Right lobe of liver (tissue), 6 donors: Measurements from ENCODE around the gene PHKB. TPM values are rescaled to one million over a fixed set of nuclear protein-coding genes. Genes with fewer than 3 reads are reported as not detected.

Experiments
- ATAC-seq, 4 donors: fragments of 200-7000 bp; cut with Tn5 transposase; one replicate each; pipeline ENCODE4 v1.9.1; 2020; ENCODE audit warnings: mild to moderate bottlenecking in 4 of 4, moderate library complexity in 4 of 4
- DNase-seq, 3 donors: peaks; one replicate each; pipeline ENCODE4 v3.0.0-alpha.2; 2020
- H3K27ac ChIP-seq, 3 donors: fragments of 200-600 bp; one replicate each; pipeline ENCODE4 v1.8.0; 2022
- H3K27me3 ChIP-seq, 2 donors: fragments of 200-600 bp; one replicate each; pipeline ENCODE4 v1.8.0; 2022
- H3K36me3 ChIP-seq, 4 donors: fragments of 200-600 bp; sonication (generic) in 1 of 4; one replicate each; pipeline versions ENCODE4 v1.5.1 to v1.8.0; 2017 to 2022; ENCODE audit warnings: control low read depth in 1 of 4
- H3K4me1 ChIP-seq, 4 donors: fragments of 200-600 bp; sonication (generic) in 1 of 4; one replicate each; pipeline versions ENCODE4 v1.5.1 to v1.8.0; 2017 to 2022; ENCODE audit warnings: control low read depth in 1 of 4
- H3K4me3 ChIP-seq, 3 donors: fragments of 200-600 bp; one replicate each; pipeline ENCODE4 v1.8.0; 2022
- H3K9me3 ChIP-seq, 4 donors: fragments of 200-600 bp; sonication (generic) in 1 of 4; one replicate each; pipeline versions ENCODE4 v1.5.1 to v1.8.0; 2017 to 2022; ENCODE audit warnings: control low read depth in 1 of 4
- POLR2A ChIP-seq: fragments of 450-650 bp; IDR thresholded peaks from one replicate; pipeline ENCODE4 v1.6.1; 2017; ENCODE audit warnings: antibody characterized with exemption, mild to moderate bottlenecking
- WGBS: methylation state at CpG from one replicate; pipeline ENCODE4 v1.1.6; 2018; ENCODE audit warnings: low coverage, low lambda C conversion rate; ENCODE audit not compliant: insufficient coverage; ENCODE audit errors: missing lambda C conversion rate; 5-methylcytosine and 5-hydroxymethylcytosine counted together
- intact Hi-C, 2 donors: fragments of 100-400 bp; cut with DNase I; formaldehyde crosslinking; loops; one replicate each; pipeline versions ENCODE4 v1.11.2 to v1.14.1; 2022
- total RNA-seq, 6 experiments: library from RNA; depleted of rRNA in 2 of 6; stranded (reverse); fragments of >200 nt in 2 of 6; fragmentation: NEBNext Ultra II Directional in 3 of 6; extraction: Animal tissue kit (Norgen Biotek cat#: 25700) in 3 of 6; gene quantifications; one replicate each; pipeline versions ENCODE4 v1.1.0 to v1.2.4, GENCODE V29; 2016 to 2023
- TF ChIP-seq, protein P1 (sequence below), 4 donors: fragments of 200-600 bp in 3 of 4; fragments of 450-650 bp in 1 of 4; IDR thresholded peaks; one replicate each; pipeline versions ENCODE4 v1.5.1 to v1.8.0; 2016 to 2022; ENCODE audit warnings: antibody characterized with exemption in 4 of 4, mild to moderate bottlenecking in 2 of 4
- donor health status: DM: no; HTN: yes; CAD: no.
- donor health status: DM: no; HTN: no; CAD: no.
- donor health status: DM: no; HTN: no; CAD: no.
- donor health status: DM: no; HTN: yes; CAD: no.
- donor health status: DM: no; HTN: yes; CAD: no.

PHKB gene
- total RNA-seq, 6 experiments from 2014 or later = 28.9 to 45.3 (median 35.4) TPM

DNA sequence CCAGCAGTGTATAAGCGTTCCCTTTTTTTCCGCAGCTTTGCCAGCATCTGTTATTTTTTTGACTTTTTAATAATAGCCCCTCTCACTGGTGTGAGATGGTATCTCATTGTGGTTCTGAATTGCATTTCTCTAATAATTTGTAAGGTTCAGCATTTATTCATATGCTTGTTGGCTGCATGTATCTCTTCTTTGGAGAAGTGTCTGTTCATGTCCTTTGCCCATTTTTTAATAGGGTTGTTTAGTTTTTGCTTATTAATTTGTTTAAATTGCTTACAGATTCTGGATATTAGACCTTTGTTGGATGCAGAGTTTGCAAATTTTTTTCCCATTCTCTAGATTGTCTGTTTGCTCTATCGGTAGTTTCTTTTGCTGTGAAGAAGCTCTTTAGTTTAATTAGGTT is 26.9 kb downstream of the PHKB start:
- H3K36me3 ChIP-seq = no peaks in the 10 kb centered on the region
- H3K27me3 ChIP-seq = no peaks in the 10 kb centered on the region
- ATAC-seq (no peak), DNase-seq (no peak)
- WGBS = 97% methylated on average over 3 of the region's 3 CpGs
- peaks cover 0 to 19% (median 0%) of the 10 kb centered on the region in 4 donors for H3K9me3 ChIP-seq
- intact Hi-C loops = no loop called here
- no peaks in the 10 kb centered on the region for H3K4me1 ChIP-seq
- H3K27ac ChIP-seq = no peak overlapping the region
- TF ChIP-seq POLR2A = no peak
- TF ChIP-seq, protein P1, sequence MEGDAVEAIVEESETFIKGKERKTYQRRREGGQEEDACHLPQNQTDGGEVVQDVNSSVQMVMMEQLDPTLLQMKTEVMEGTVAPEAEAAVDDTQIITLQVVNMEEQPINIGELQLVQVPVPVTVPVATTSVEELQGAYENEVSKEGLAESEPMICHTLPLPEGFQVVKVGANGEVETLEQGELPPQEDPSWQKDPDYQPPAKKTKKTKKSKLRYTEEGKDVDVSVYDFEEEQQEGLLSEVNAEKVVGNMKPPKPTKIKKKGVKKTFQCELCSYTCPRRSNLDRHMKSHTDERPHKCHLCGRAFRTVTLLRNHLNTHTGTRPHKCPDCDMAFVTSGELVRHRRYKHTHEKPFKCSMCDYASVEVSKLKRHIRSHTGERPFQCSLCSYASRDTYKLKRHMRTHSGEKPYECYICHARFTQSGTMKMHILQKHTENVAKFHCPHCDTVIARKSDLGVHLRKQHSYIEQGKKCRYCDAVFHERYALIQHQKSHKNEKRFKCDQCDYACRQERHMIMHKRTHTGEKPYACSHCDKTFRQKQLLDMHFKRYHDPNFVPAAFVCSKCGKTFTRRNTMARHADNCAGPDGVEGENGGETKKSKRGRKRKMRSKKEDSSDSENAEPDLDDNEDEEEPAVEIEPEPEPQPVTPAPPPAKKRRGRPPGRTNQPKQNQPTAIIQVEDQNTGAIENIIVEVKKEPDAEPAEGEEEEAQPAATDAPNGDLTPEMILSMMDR (IDR thresholded peaks at IDR 0.05) = no peak
- no peak overlapping the region for H3K4me3 ChIP-seq

DNA sequence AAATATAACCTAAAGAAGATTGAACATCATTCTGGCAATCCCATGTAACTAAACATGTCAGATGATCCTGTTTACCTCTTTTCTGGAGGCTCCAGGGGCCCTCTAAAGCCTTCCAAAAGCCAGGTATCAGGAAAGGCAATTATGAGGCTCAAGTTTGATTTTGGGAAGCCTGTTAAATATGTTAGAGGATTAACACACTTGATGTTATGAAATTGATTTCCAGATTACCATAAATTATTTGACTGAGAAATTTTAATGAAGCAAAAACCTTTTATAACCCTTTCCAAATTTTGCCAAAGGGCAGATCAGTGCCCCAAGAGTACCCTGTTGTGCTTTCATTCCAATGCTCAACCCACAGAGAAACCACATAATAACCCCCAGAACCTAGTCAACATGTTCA is 29.3 kb downstream of the PHKB start:
- no peak for ATAC-seq
- Histone ChIP-seq H3K27me3 (no peaks in the 10 kb centered on the region), H3K4me3 (no peak overlapping the region), H3K9me3 (peaks cover 0 to 19% (median 0%) of the 10 kb centered on the region in 4 donors), H3K27ac (no peak overlapping the region), H3K4me1 (no peaks in the 10 kb centered on the region), H3K36me3 (no peaks in the 10 kb centered on the region)
- intact Hi-C loops = no loop called here
- DNase-seq = no peak
- no peak for TF ChIP-seq POLR2A
- TF ChIP-seq, protein P1 (IDR thresholded peaks at IDR 0.05) = no peak

DNA sequence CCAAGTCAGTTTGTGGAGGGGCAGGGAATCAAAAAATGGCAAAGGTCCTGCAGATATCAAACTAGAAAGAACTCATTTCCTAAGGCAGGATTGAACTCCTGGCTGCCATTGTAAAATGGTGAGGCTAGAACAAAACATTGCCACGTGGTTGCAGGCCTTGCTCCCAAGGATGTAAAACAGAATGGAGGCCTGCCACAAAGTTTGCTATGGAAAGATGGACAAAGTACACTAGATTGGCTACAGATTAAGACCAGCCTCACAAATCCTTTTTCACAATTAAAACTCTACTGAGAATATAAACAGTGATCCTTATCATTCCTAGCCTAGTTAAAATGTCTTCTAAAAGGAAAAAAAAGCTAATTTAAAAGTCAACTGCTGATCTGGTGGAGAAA is 30.9 kb downstream of the PHKB start:
- DNase-seq = no peak
- no peaks in the 10 kb centered on the region for H3K4me1 ChIP-seq
- H3K9me3 ChIP-seq = peaks cover 0 to 19% (median 0%) of the 10 kb centered on the region in 4 donors
- no peaks in the 10 kb centered on the region for H3K27me3 ChIP-seq
- intact Hi-C loops = no loop called here
- no peak for ATAC-seq
- 55% methylated on average over 1 of the region's 1 CpG for WGBS
- no peak overlapping the region for H3K4me3 ChIP-seq
- no peaks in the 10 kb centered on the region for H3K36me3 ChIP-seq
- TF ChIP-seq, protein P1 (IDR thresholded peaks at IDR 0.05) = no peak
- no peak for TF ChIP-seq POLR2A
- H3K27ac ChIP-seq = no peak overlapping the region

DNA sequence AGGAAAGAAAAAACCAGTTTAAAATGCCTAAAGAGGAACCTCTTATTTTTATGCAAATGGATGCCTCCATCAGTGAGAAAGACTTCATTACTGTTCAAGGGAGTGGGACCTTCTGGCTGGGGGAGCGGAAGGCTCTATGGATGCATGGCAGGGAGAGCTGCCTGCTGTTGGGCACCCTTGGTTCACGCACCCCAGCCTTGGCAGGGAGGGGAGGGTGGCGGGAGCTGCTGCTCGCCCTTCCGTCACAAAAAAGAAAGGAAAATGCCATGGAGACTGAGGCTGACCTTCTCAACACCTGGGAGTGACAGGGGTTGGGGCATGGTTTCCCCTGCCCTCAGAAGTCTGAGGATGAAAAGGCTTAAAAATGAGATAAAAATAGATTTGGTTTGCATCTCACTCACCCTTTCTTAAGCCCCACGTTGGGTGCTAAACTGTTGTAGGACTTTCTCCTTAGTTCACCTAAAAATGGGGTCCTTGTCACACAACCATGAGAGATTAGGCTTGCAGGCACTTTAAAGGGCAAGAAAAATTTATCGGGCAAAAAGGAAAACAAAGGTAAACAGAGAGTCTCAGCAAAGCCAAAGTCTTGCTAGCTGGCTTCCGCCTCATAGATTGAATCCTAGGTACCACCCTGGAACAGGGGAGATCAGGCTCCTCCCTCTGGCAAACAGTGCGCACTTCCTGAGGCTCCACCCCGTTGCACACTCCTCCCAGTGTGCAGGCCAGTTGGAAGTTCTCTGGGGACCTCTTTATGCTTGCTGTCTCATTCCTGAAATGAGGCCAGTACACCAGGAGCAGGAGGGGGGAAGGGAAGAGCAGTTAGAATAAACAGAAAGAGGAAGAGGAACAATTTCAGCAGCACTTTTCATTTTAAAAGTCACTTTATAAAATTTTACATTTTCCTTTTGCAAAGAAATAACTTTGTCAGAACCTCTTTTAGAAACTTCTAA is 31.6 kb downstream of the PHKB start:
- H3K27me3 ChIP-seq = no peaks in the 10 kb centered on the region
- peak overlapping the region in 1 of 3 donors; percentile 24 for H3K27ac ChIP-seq
- DNase-seq (peak; percentile 46 to 66 (median 54)), ATAC-seq (peak; percentile 75 to 96 (median 90))
- TF ChIP-seq, protein P1 (IDR thresholded peaks at IDR 0.05) = no peak
- TF ChIP-seq POLR2A = peak; percentile 23
- peaks cover 0 to 19% (median 0%) of the 10 kb centered on the region in 4 donors for H3K9me3 ChIP-seq
- intact Hi-C loops = no loop called here
- 77% methylated on average over 6 of the region's 10 CpGs for WGBS
- no peaks in the 10 kb centered on the region for H3K36me3 ChIP-seq
- H3K4me1 ChIP-seq = no peaks in the 10 kb centered on the region
- H3K4me3 ChIP-seq = no peak overlapping the region
